Activated CD8-positive, alpha-beta memory T cell treated with anti-CD3 and anti-CD28 coated beads, Interleukin-2, amount 10 ng/mL, durations not matched to agents 7 days and 5 days (primary cell): ENCODE measurements around the gene ANKMY1. TPM values are rescaled to one million over a fixed set of nuclear protein-coding genes. Genes with fewer than 3 reads are reported as not detected.

ENCODE experiments used
- ATAC-seq: fragments of 150-1000 bp; cut with Tn5 transposase; one replicate; pipeline ENCODE4 v1.10.0; 2021; ENCODE audit warnings: moderate library complexity
- CTCF ChIA-PET: fragments of 350-600 bp; sonication (Branson Sonifier 250); formaldehyde crosslinking; loops from one replicate; lab custom pipeline; 2021; ENCODE audit warnings: antibody characterized with exemption; lab: Charles Lee
- DNase-seq: peaks from one replicate; pipeline ENCODE4 v3.0.0-alpha.2; 2020
- H3K27ac Mint-ChIP-seq: one replicate; pipeline ENCODE4 v1.8.0; 2021; ENCODE audit warnings: mild to moderate bottlenecking, mixed read lengths
- H3K27me3 Mint-ChIP-seq: one replicate; pipeline ENCODE4 v1.8.0; 2021; ENCODE audit warnings: mixed read lengths
- H3K36me3 Mint-ChIP-seq: one replicate; pipeline ENCODE4 v1.8.0; 2021; ENCODE audit warnings: mild to moderate bottlenecking, mixed read lengths
- H3K4me1 Mint-ChIP-seq: one replicate; pipeline ENCODE4 v1.8.0; 2021; ENCODE audit warnings: mixed read lengths
- H3K4me3 Mint-ChIP-seq: one replicate; pipeline ENCODE4 v1.8.0; 2021; ENCODE audit warnings: mild to moderate bottlenecking, moderate library complexity, mixed read lengths
- H3K9me3 Mint-ChIP-seq: one replicate; pipeline ENCODE4 v1.8.0; 2022; ENCODE audit warnings: low read depth, mixed read lengths
- total RNA-seq, 2 experiments: library from RNA; stranded (reverse); gene quantifications; one replicate each; pipeline ENCODE4 v1.2.3, GENCODE V29; 2021

Gene ANKMY1
- total RNA-seq, 2 experiments from 2014 or later, result 21.3 to 33.5 TPM

- Mint-ChIP-seq H3K27ac (no peak overlapping the region), H3K27me3 (no peaks in the 10 kb centered on the region), H3K36me3 (peaks cover 4% of the 10 kb centered on the region), H3K4me1 (peaks cover 25% of the 10 kb centered on the region), H3K9me3 (no peaks in the 10 kb centered on the region), H3K4me3 (no peak overlapping the region)
- CTCF ChIA-PET, result interaction anchor here (1.2 kb wide), 1 partner anchor 77 kb away, joined by 3 read pairs; no protein-coding TSS in a partner anchor
- no peak for DNase-seq
- ATAC-seq, result no peak
These were observed 33.4 kb upstream of the ANKMY1 start for GRCh38 chr2:240591226-240591625.

- no peaks in the 10 kb centered on the region for H3K27me3 Mint-ChIP-seq
- peaks cover 24% of the 10 kb centered on the region for H3K4me1 Mint-ChIP-seq
- CTCF ChIA-PET, result no interaction called here
- no peak overlapping the region for H3K4me3 Mint-ChIP-seq
- H3K27ac Mint-ChIP-seq, result peak overlapping the region; percentile 28
- peaks cover 4% of the 10 kb centered on the region for H3K36me3 Mint-ChIP-seq
- DNase-seq (no peak), ATAC-seq (no peak)
- H3K9me3 Mint-ChIP-seq, result no peaks in the 10 kb centered on the region
These were observed 32.9 kb upstream of the ANKMY1 start for GRCh38 chr2:240590681-240591111.

- H3K4me1 Mint-ChIP-seq, result peaks cover 29% of the 10 kb centered on the region
These were observed 32.2 kb upstream of the ANKMY1 start for GRCh38 chr2:240589850-240590525.

GRCh38 chr2:240589375-240589774 is 31.6 kb upstream of the ANKMY1 start:
- no peak overlapping the region for H3K27ac Mint-ChIP-seq
- no peak for DNase-seq
- H3K36me3 Mint-ChIP-seq, result peaks cover 4% of the 10 kb centered on the region
- H3K4me3 Mint-ChIP-seq, result no peak overlapping the region
- peaks cover 35% of the 10 kb centered on the region for H3K4me1 Mint-ChIP-seq
- CTCF ChIA-PET, result interaction anchor here (1.9 to 7.0 kb wide), 4 partner anchors 19 to 75 kb away, joined by 7 to 82 read pairs (median 51); partner anchors contain the start of gene GPR35
- no peaks in the 10 kb centered on the region for H3K9me3 Mint-ChIP-seq
- H3K27me3 Mint-ChIP-seq, result no peaks in the 10 kb centered on the region
- ATAC-seq, result no peak

More at GRCh38 chr2:240589850-240590525, 32.2 kb upstream of the ANKMY1 start:
- ATAC-seq, result no peak
- Mint-ChIP-seq H3K36me3 (peaks cover 4% of the 10 kb centered on the region), H3K27ac (no peak overlapping the region), H3K27me3 (no peaks in the 10 kb centered on the region), H3K9me3 (no peaks in the 10 kb centered on the region), H3K4me3 (no peak overlapping the region)
- no peak for DNase-seq
- CTCF ChIA-PET, result interaction anchor here (7.0 kb wide), 1 partner anchor 33 kb away, joined by 62 read pairs; the partner anchor contains the start of gene GPR35

- ATAC-seq (no peak), DNase-seq (no peak)
- no peaks in the 10 kb centered on the region for H3K27me3 Mint-ChIP-seq
- peak overlapping the region; percentile 1 for H3K27ac Mint-ChIP-seq
- H3K36me3 Mint-ChIP-seq, result peaks cover 4% of the 10 kb centered on the region
- CTCF ChIA-PET, result interaction anchor here (1.4 to 7.0 kb wide), 5 partner anchors 9 to 75 kb away, joined by 4 to 82 read pairs (median 40); partner anchors contain the start of gene GPR35
- peak overlapping the region; percentile 0 for H3K4me3 Mint-ChIP-seq
- peaks cover 37% of the 10 kb centered on the region for H3K4me1 Mint-ChIP-seq
- no peaks in the 10 kb centered on the region for H3K9me3 Mint-ChIP-seq
These were observed 30.9 kb upstream of the ANKMY1 start for GRCh38 chr2:240588669-240589068.

- peaks cover 41% of the 10 kb centered on the region for H3K4me1 Mint-ChIP-seq
- H3K36me3 Mint-ChIP-seq, result peaks cover 4% of the 10 kb centered on the region
- no peak for DNase-seq
- ATAC-seq, result no peak
- CTCF ChIA-PET, result interaction anchor here (1.3 to 7.0 kb wide), 12 partner anchors 8 to 74 kb away, joined by 3 to 82 read pairs (median 8); partner anchors contain the start of genes ANKMY1, GPR35 and RNPEPL1
- no peaks in the 10 kb centered on the region for H3K27me3 Mint-ChIP-seq
- peak overlapping the region; percentile 81 for H3K27ac Mint-ChIP-seq
- H3K9me3 Mint-ChIP-seq, result no peaks in the 10 kb centered on the region
- peak overlapping the region; percentile 91 for H3K4me3 Mint-ChIP-seq
These were observed 30.3 kb upstream of the ANKMY1 start for GRCh38 chr2:240588006-240588655.

GRCh38 chr2:240586919-240587800 is 29.4 kb upstream of the ANKMY1 start:
- H3K27ac Mint-ChIP-seq, result peak overlapping the region; percentile 81
- CTCF ChIA-PET, result interaction anchor here (1.2 to 7.0 kb wide), 15 partner anchors 10 to 73 kb away, joined by 3 to 82 read pairs (median 9); partner anchors contain the start of genes ANKMY1, DUSP28, GPR35 and RNPEPL1
- DNase-seq (peak; percentile 79), ATAC-seq (peak; percentile 37)
- peak overlapping the region; percentile 91 for H3K4me3 Mint-ChIP-seq
- no peaks in the 10 kb centered on the region for H3K27me3 Mint-ChIP-seq
- peaks cover 3% of the 10 kb centered on the region for H3K36me3 Mint-ChIP-seq
- peaks cover 45% of the 10 kb centered on the region for H3K4me1 Mint-ChIP-seq
- H3K9me3 Mint-ChIP-seq, result no peaks in the 10 kb centered on the region

- H3K36me3 Mint-ChIP-seq, result peaks cover 7% of the 10 kb centered on the region
- no peaks in the 10 kb centered on the region for H3K9me3 Mint-ChIP-seq
- peaks cover 47% of the 10 kb centered on the region for H3K4me1 Mint-ChIP-seq
- CTCF ChIA-PET, result interaction anchor here (1.0 to 7.0 kb wide), 14 partner anchors 9 to 72 kb away, joined by 3 to 82 read pairs (median 9); partner anchors contain the start of genes ANKMY1, DUSP28, GPR35 and RNPEPL1
- peak within 1 kb of the TSS; percentile 91 for H3K4me3 Mint-ChIP-seq
- DNase-seq (peak; percentile 98), ATAC-seq (peak; percentile 91)
- peak within 1 kb of the TSS; percentile 89 for H3K27ac Mint-ChIP-seq
- H3K27me3 Mint-ChIP-seq, result no peaks in the 10 kb centered on the region
These were observed 28.6 kb upstream of the ANKMY1 start, which contains the start of gene CAPN10 for GRCh38 chr2:240586198-240586918. Gene CAPN10 (plus strand): TSS chr2:240586734. CDS start chr2:240586912, 178 bp downstream.

GRCh38 chr2:240585681-240586197 is 28.0 kb upstream of the ANKMY1 start:
- peak overlapping the region; percentile 89 for H3K27ac Mint-ChIP-seq
- no peak for DNase-seq
- no peaks in the 10 kb centered on the region for H3K27me3 Mint-ChIP-seq
- CTCF ChIA-PET, result interaction anchor here (0.8 to 7.0 kb wide), 14 partner anchors 8 to 72 kb away, joined by 3 to 82 read pairs (median 9); partner anchors contain the start of genes ANKMY1, DUSP28, GPR35 and RNPEPL1
- H3K4me3 Mint-ChIP-seq, result peak overlapping the region; percentile 91
- H3K4me1 Mint-ChIP-seq, result peaks cover 47% of the 10 kb centered on the region
- H3K36me3 Mint-ChIP-seq, result peaks cover 9% of the 10 kb centered on the region
- ATAC-seq, result no peak
- H3K9me3 Mint-ChIP-seq, result no peaks in the 10 kb centered on the region

- Mint-ChIP-seq H3K27me3 (no peaks in the 10 kb centered on the region), H3K4me1 (peaks cover 53% of the 10 kb centered on the region), H3K9me3 (no peaks in the 10 kb centered on the region), H3K36me3 (peaks cover 13% of the 10 kb centered on the region), H3K4me3 (peak overlapping the region; percentile 61), H3K27ac (peak overlapping the region; percentile 41)
- CTCF ChIA-PET, result interaction anchor here (0.8 to 7.0 kb wide), 7 partner anchors 8 to 71 kb away, joined by 3 to 82 read pairs (median 18); partner anchors contain the start of genes DUSP28 and GPR35
- ATAC-seq (no peak), DNase-seq (no peak)
These were observed 27.3 kb upstream of the ANKMY1 start for GRCh38 chr2:240585101-240585500.

- Mint-ChIP-seq H3K27ac (no peak overlapping the region), H3K27me3 (no peaks in the 10 kb centered on the region), H3K9me3 (no peaks in the 10 kb centered on the region), H3K36me3 (peaks cover 15% of the 10 kb centered on the region), H3K4me1 (peaks cover 59% of the 10 kb centered on the region), H3K4me3 (peak overlapping the region; percentile 61)
- DNase-seq (no peak), ATAC-seq (no peak)
- CTCF ChIA-PET, result interaction anchor here (0.8 to 7.0 kb wide), 3 partner anchors 10 to 39 kb away, joined by 3 to 82 read pairs (median 62); partner anchors contain the start of gene GPR35
These were observed 26.8 kb upstream of the ANKMY1 start for GRCh38 chr2:240584486-240585031.
